ENCODE results near the gene APBB2. TPM values are rescaled to one million over a fixed set of nuclear protein-coding genes. Genes with fewer than 3 reads are reported as not detected.
"Not testable (repeated sequence)": the region's sequence is repeated elsewhere in the genome, so short reads cannot be mapped to it uniquely, and the experiment has no call there.

The APBB2 gene
- total RNA-seq, 1 donor from 2014 or later, result 124 TPM

GRCh38 chr4:40952672-40953071 is 261.7 kb downstream of the APBB2 start:
- DNase-seq (ENCODE audit: extremely low read depth, low read depth, low spot score), result no peak

DNA sequence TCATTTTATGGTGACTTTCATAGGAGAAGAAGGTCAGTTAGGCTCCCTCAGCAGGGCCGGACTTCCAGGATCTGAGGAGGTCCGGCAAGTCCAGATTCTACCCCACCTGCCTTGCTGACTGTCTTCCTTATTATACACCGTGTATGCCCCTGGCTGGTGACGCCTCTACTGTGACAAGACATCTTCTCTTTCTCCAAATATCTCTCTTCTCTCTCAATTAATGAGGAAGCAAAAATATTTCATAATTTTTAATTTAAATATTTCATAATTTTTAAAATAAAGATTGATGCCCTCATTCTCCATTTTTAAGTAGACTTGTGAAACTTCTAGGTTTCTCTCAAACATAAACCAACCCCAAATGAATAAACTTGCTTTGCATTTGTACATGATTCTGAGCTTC is 262.1 kb downstream of the APBB2 start:
- no peak for DNase-seq (ENCODE audit: extremely low read depth, low read depth, low spot score)

DNA sequence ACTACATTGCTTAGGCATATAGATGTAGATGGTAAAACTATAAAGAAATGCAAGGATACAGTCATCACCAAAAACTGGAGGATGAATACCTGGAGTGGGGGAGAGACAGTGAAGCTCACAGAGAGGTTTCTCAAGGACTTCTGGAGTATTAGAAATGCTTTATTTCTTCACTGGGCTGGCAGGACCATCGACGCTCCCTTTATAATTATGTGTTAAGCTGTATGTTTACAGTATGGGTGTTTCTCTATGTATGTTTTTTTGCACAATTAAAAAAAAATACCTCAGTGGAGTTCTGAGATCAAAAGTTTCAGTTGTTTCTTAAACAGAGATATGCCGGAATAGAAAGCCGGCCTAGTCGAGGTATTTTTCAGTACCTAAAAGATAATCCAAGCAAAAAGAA is 263.3 kb downstream of the APBB2 start:
- DNase-seq (ENCODE audit: extremely low read depth, low read depth, low spot score), result no peak

GRCh38 chr4:40949358-40950100 is 264.8 kb downstream of the APBB2 start:
- no peak for DNase-seq (ENCODE audit: extremely low read depth, low read depth, low spot score)

GRCh38 chr4:40948014-40948413 is 266.3 kb downstream of the APBB2 start:
- DNase-seq (ENCODE audit: extremely low read depth, low read depth, low spot score), result no peak

GRCh38 chr4:40946652-40947051 is 267.7 kb downstream of the APBB2 start:
- no peak for DNase-seq (ENCODE audit: extremely low read depth, low read depth, low spot score)

DNA sequence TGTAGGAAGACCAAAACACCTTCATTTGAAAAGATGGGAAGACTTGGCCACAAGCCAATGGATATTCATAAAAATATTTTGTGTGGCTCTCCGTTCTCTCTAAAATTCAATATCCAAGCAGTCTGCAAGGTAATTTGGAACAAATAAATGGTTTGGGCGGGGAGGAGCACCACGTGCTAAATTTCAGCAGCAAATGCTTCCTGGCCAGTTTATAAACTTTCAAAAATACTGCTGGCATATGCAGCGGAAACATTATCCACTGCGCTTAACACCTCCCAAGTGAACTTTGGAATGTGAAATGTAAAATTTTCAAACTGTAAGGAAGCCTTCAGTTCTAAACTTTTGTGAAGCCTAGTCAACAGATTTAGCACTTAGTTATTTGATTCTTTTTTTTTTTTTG is 273.6 kb downstream of the APBB2 start:
- no peak for DNase-seq (ENCODE audit: extremely low read depth, low read depth, low spot score)

GRCh38 chr4:40940317-40940741 is 274.0 kb downstream of the APBB2 start:
- DNase-seq (ENCODE audit: extremely low read depth, low read depth, low spot score), result no peak

GRCh38 chr4:40939856-40940255 is 274.5 kb downstream of the APBB2 start:
- DNase-seq (ENCODE audit: extremely low read depth, low read depth, low spot score), result no peak

- DNase-seq (ENCODE audit: extremely low read depth, low read depth, low spot score), result no peak
Measured at GRCh38 chr4:40938337-40938736, 276.0 kb downstream of the APBB2 start.

DNA sequence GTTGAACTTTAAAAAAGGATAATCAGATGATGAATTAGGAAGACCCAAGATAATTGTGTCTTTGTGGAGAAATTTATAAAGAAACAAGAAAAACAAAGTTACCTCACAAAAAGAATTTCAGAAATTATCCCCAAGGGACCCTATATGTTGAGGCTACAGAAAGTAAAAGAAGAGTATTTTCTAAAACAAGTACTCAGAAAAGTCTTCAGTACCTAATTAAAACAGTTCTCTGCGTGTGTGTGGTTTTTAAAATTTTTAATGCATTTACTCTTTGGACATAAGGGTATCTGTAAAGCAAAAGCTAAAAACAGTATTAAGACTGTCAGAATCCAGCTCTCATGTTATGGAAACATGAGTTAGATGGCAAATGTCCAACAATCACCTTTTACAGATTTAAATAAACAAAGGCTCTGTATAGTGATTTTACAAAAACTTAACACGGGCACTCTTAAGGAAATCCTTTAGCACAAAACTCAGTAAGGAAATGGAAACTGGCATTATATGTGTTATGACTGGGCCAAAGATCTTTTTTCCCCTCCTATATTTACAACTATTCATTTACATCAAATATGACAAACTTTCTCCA is 277.1 kb downstream of the APBB2 start:
- DNase-seq (ENCODE audit: extremely low read depth, low read depth, low spot score), result no peak

GRCh38 chr4:40934676-40935075 is 279.7 kb downstream of the APBB2 start:
- no peak for DNase-seq (ENCODE audit: extremely low read depth, low read depth, low spot score)

DNA sequence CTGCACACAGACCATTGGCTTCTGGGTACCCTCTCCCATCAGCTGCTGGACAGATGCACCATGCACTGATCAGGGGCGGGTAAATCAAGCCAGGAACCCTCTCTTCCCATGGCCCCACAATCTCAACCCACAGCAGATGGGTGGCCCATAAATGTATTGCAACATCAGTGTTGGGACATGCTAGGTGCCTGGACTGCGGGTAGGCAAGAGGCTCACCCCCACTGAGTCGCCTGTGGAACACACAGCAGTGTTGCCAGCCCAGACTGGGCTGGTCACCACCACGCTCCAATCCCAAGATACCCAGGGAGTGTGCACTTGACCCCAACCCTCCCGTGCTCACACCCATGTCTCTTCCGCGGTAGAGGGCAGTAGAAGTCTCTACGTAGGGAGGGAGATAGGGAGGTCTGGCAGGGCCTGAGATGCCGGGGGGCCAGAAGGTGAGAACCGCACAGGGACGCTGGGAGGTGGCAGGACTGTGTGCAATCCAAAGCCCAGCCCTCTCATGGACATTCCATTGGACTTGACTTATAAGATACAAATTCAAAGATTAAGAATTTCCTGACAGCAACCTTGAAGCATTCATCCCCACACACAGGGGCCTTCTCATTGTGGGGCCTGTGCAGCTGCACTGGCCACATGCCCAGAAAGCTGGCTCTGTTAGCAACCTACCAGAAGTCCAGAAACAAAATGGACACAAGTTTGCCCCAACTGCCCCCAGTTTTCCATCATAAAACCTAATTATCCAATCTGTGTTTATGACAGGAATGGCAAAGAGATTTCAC is 280.9 kb downstream of the APBB2 start:
- no peak for DNase-seq (ENCODE audit: extremely low read depth, low read depth, low spot score)

- no peak for DNase-seq (ENCODE audit: extremely low read depth, low read depth, low spot score)
Measured at GRCh38 chr4:40931841-40932240, 282.5 kb downstream of the APBB2 start.

DNA sequence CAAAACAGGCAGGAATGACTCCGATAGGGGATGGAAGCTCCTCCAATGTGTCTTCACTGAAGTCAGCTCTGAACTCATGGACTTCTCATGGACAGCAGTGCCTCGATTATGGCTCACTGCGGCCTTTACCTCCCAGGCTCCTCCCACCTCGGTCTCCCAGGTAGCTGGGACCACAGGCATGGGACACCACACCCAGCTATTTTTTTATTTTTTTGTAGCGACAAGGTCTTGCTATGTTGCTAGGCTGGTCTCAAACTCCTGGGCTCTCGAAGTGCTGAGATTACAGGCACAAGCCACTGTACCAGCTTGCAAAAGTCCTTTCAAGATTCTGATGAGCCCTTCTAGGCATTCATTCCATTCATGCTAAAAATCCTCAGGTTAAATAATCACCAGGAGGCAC is 283.1 kb downstream of the APBB2 start:
- no peak for DNase-seq (ENCODE audit: extremely low read depth, low read depth, low spot score)

- DNase-seq (ENCODE audit: extremely low read depth, low read depth, low spot score), result no peak
Measured at GRCh38 chr4:40927074-40927473, 287.3 kb downstream of the APBB2 start.

- no peak for DNase-seq (ENCODE audit: extremely low read depth, low read depth, low spot score)
Measured at GRCh38 chr4:40924793-40925117, 289.6 kb downstream of the APBB2 start.

DNA sequence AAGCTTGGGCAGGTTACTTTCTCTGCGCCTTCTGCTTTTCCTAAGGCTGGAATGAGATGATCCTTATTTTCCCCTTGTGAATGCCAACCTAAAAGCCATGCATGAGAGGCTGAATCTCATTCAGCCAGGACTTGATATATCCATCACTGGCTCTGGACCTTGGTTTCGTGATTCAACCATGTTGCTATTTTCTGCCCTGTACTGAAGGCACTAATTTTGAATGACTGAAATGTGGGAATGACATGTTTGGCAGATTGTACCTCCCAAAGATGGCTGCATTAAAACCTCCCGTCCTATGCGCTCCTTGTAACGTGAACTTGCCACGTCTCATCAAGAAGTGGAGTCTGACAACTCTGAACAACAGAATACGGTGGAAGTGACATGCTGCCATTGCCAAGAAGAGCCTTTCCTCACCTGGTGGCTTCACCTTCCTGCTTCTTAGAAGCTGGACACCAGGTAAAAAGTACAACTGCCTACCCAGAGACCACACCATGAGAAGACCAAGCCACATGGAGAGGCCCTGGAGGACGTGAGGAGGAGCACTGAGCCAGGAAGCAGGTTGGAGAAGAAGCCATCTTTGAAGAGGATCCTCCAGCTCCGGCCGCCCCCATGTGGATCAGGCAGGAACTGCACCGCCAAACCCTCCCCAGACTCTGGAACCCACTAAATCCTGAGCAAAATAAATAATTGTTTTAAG is 290.1 kb downstream of the APBB2 start:
- DNase-seq (ENCODE audit: extremely low read depth, low read depth, low spot score), result no peak

- no peak for DNase-seq (ENCODE audit: extremely low read depth, low read depth, low spot score)
Measured at GRCh38 chr4:40923316-40924095, 290.8 kb downstream of the APBB2 start.

GRCh38 chr4:40919976-40920375 is 294.4 kb downstream of the APBB2 start:
- not testable (repeated sequence) for DNase-seq (ENCODE audit: extremely low read depth, low read depth, low spot score)

DNA sequence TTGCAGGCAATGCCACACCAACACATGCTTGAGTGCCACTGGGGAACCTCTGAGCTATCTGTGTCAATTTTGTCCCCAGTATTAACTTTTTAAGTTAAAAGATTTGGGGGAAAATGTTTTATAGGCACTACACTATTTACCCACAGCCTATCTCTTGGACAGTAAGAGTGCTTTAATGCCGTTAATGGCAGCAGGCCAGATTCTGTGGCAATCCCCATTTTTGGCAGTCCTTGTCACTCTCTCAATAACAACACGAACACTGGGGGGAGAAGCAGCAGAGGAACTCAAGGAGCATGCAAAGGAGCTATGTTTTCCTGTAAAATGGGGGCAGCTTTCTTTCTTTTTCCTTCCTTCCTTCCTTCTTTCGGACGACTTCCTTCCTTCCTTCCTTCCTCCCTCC is 296.0 kb downstream of the APBB2 start:
- DNase-seq (ENCODE audit: extremely low read depth, low read depth, low spot score), result no peak

Measured in glomerular endothelial cell (primary cell).